ENCODE results near the gene MDH1B.

The MDH1B gene

DNA sequence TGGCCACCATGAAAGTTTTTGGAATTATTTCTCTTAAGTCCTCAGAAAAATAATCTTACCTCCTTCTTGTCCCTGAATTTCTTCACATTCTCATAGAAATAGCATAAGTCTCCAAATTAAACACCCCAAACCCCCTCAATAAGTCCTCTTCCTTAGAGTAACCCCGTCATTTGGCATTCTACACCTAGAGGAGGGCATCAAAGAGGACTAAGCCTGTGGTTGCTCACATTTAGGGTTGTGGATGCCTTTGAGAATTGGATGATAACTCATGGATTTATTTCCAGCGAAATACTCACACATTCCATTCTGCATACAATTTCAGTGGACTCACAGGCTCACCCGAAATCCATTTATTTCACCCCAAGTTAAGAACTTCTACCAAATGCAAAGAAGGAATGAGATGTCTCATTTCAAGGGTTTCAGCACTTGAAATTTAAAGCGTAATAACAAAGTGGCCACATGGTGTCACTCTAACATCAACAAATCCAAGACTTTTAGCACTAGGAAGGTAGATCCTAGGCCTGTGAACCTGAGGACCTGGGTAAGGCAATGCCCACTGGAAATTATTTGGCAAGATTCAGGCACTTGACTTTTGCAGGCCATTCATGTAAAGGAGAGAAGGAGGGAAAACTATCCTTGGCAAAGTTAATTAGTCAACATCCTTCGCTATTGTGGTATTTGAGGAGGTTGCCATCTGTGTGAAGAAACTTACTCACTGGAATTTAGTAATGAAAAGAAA is 71.6 kb downstream of the MDH1B start:
- peak; percentile 47 for DNase-seq

DNA sequence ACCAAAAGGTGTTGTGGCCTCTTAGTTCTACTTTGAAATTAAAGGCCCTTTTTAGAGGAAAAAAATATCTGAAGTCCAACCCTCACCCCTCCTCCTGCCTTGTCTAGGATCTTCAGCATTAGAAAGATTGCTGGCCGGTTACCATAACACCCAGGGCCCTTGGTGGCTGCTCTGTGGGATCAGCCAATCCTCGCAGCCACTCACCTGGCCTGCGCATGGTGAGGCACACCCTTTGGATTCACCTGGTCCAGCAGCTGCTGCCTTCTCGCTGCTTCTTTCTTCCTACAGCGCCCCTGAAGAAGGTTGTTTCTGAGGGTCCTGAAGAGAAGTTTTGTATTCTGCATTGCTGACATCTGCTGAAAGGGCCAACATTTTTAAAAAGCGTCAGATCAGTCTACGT is 72.2 kb downstream of the MDH1B start:
- DNase-seq = no peak

DNA sequence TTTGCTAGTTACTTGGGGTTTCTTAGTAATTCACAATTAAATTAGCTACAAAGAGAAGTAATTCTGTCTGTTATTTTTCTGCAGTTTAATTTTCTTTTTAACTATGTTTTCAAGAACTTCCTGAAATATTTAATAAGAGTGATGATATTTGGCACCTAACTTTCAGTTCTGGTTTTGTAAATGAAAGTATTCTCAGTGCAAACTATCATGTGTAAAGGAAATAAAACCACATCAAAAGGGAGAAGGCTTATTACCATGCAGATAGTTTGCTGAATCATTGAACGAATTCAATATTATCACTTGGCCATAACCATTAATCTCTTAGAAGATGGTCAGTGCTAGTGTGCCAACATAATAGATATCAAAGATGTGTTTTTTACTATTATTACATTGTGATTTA is 76.1 kb downstream of the MDH1B start:
- DNase-seq = no peak

DNA sequence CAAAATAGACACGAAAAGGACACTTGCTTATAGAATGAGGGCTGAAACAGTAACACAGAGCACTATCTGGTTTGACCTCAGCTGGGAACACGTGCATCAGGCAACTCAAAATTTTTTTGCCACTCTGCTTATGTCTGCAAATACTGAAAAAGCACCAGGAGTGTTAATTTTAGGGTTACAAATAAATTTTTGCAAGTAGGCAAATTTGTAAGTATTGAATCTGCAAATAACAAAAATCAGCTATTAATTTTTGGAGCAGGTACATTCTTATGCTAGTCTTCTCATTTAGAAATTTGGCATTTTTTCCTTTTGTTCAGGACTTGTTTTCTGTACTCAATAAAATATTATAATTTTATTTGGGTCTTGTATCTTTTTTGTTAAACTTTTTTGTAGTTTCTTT is 76.7 kb downstream of the MDH1B start:
- DNase-seq = no peak
